SU-DHL-6 (cell line): ENCODE data around the gene RBM34.
"Not testable (repeated sequence)": the region's sequence is repeated elsewhere in the genome, so short reads cannot be mapped to it uniquely, and the experiment has no call there.

Experiments used
- EZH2phosphoT487 ChIP-seq: fragments of 200-600 bp; sonication (generic), shearing (Covaris generic); conservative IDR thresholded peaks from 2 replicates; pipeline ENCODE4 v1.6.1; 2018; ENCODE audit warnings: mild to moderate bottlenecking, antibody characterized with exemption, low read length, moderate library complexity, mixed read lengths
- TF ChIP-seq, protein P1 (sequence below): fragments of 200-600 bp; sonication (generic); IDR thresholded peaks from one replicate; pipeline ENCODE4 v1.5.1; 2017; ENCODE audit warnings: antibody characterized with exemption, mild to moderate bottlenecking, low read length, moderate library complexity; ENCODE audit not compliant: insufficient read depth, poor library complexity, severe bottlenecking

DNA sequence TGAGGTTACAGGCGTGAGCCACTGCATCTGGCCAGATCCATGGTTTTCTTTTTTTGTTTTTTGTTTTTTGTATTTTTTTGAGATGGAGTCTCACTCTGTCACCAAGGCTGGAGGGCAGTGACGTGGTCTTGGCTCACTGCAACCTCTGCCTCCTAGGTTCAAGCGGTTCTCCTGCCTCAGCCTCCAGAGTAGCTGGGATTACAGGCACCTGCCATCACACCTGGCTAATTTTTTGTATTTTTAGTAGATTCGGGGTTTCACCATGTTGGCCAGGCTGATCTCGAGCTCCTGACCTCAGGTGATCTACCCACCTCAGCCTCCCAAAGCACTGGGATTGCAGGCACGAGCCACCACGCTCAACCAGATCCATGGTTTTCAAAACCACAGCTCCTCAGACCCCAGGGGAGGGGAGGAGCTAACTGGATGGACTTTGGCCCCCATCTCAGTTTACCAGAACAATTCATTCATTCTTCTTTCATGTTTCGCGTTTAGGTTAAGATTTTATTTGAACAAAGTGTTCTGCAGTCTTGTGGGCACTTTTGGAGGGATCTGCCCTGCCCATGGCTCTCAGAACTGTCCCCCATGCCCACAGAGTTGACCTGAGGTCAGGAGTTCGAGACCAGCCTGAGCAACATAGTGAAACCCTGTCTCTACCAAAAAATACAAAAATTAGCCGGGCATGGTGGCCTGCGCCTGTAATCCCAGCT is 75.5 kb downstream of the RBM34 start:
- TF ChIP-seq, protein P1, sequence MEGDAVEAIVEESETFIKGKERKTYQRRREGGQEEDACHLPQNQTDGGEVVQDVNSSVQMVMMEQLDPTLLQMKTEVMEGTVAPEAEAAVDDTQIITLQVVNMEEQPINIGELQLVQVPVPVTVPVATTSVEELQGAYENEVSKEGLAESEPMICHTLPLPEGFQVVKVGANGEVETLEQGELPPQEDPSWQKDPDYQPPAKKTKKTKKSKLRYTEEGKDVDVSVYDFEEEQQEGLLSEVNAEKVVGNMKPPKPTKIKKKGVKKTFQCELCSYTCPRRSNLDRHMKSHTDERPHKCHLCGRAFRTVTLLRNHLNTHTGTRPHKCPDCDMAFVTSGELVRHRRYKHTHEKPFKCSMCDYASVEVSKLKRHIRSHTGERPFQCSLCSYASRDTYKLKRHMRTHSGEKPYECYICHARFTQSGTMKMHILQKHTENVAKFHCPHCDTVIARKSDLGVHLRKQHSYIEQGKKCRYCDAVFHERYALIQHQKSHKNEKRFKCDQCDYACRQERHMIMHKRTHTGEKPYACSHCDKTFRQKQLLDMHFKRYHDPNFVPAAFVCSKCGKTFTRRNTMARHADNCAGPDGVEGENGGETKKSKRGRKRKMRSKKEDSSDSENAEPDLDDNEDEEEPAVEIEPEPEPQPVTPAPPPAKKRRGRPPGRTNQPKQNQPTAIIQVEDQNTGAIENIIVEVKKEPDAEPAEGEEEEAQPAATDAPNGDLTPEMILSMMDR = not testable (repeated sequence)
- not testable (repeated sequence) for TF ChIP-seq EZH2phosphoT487
